Nephron (organoid): ENCODE results near the gene IP6K1.

Experiments
- H3K27ac Mint-ChIP-seq, 3 experiments: 2 replicates each; pipeline ENCODE4 v1.8.0; 2020; ENCODE audit warnings: mixed read lengths in 3 of 3, mild to moderate bottlenecking in 2 of 3, moderate library complexity in 1 of 3
- H3K27me3 Mint-ChIP-seq: 2 replicates; pipeline ENCODE4 v1.8.0; 2021; ENCODE audit warnings: low read depth, mild to moderate bottlenecking, moderate library complexity, mixed read lengths
- H3K36me3 Mint-ChIP-seq: 2 replicates; pipeline ENCODE4 v1.8.0; 2020; ENCODE audit warnings: low read depth, mixed read lengths
- H3K4me1 Mint-ChIP-seq: 2 replicates; pipeline ENCODE4 v1.8.0; 2020; ENCODE audit warnings: mixed read lengths
- H3K4me3 Mint-ChIP-seq, 3 experiments: 2 replicates each; pipeline ENCODE4 v1.8.0; 2020; ENCODE audit warnings: mild to moderate bottlenecking in 3 of 3, mixed read lengths in 3 of 3, moderate library complexity in 2 of 3
- H3K9me3 Mint-ChIP-seq: 2 replicates; pipeline ENCODE4 v1.8.0; 2020; ENCODE audit warnings: mixed read lengths
- CTCF ChIP-seq, 3 experiments: fragments of 200-600 bp; sonication (generic); IDR thresholded peaks; one replicate each; pipeline ENCODE4 v1.5.0; 2021; ENCODE audit warnings: antibody characterized with exemption in 3 of 3; ENCODE audit not compliant: unreplicated experiment in 3 of 3

IP6K1 gene

DNA sequence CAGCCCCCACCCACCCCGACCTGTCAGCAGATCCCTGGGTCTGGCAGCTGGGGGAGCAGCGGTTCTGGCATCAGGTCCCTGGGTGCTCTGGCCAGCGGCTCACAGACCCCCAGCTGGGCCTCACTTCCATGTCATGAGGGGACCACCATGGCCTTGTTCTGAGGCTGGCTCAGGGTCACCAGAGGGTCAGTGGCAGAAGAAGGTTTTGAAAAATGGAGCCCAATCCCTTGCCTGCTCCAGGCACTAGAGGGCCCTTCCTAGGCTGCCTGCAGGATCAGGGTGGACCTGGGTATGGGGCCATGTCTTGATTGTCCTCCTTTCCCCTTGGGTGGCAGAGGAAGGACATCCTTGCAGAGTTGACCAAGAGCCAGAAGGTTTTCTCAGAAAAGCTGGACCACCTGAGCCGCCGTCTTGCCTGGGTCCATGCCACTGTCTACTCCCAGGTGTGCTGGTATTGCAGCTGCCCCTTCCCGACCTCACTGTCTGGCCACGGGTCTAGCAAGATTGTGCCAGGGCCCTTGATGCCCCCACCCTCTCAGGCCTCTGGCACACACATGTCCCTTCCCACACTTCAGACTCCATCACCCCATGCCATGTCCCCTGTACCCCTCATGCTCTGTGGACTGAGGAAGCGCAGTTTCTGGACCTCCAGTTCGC lies 79.8 kb downstream of the IP6K1 start:
- no peak overlapping the region for H3K27ac Mint-ChIP-seq
- H3K36me3 Mint-ChIP-seq: peaks cover 19% of the 10 kb centered on the region
- H3K4me3 Mint-ChIP-seq: no peak overlapping the region
- H3K9me3 Mint-ChIP-seq: no peaks in the 10 kb centered on the region
- no peaks in the 10 kb centered on the region for H3K27me3 Mint-ChIP-seq
- TF ChIP-seq CTCF (IDR thresholded peaks at IDR 0.05; ENCODE audit: unreplicated experiment in 3 of 3): no peak
- H3K4me1 Mint-ChIP-seq: no peaks in the 10 kb centered on the region

- TF ChIP-seq CTCF (IDR thresholded peaks at IDR 0.05; ENCODE audit: unreplicated experiment in 3 of 3): no peak
- Mint-ChIP-seq H3K27me3 (no peaks in the 10 kb centered on the region), H3K36me3 (peaks cover 15% of the 10 kb centered on the region), H3K27ac (no peak overlapping the region), H3K9me3 (no peaks in the 10 kb centered on the region), H3K4me3 (no peak overlapping the region), H3K4me1 (no peaks in the 10 kb centered on the region)
Observed at GRCh38 chr3:49705390-49705960, 80.9 kb downstream of the IP6K1 start.

GRCh38 chr3:49704629-49705028 lies 81.7 kb downstream of the IP6K1 start:
- Mint-ChIP-seq H3K27ac (no peak overlapping the region), H3K4me3 (no peak overlapping the region), H3K36me3 (peaks cover 11% of the 10 kb centered on the region), H3K9me3 (no peaks in the 10 kb centered on the region), H3K27me3 (no peaks in the 10 kb centered on the region), H3K4me1 (no peaks in the 10 kb centered on the region)
- no peak for TF ChIP-seq CTCF (IDR thresholded peaks at IDR 0.05; ENCODE audit: unreplicated experiment in 3 of 3)

- H3K27me3 Mint-ChIP-seq: no peaks in the 10 kb centered on the region
- peaks cover 11% of the 10 kb centered on the region for H3K36me3 Mint-ChIP-seq
- no peaks in the 10 kb centered on the region for H3K4me1 Mint-ChIP-seq
- no peak for TF ChIP-seq CTCF (IDR thresholded peaks at IDR 0.05; ENCODE audit: unreplicated experiment in 3 of 3)
- H3K27ac Mint-ChIP-seq: no peak overlapping the region
- H3K4me3 Mint-ChIP-seq: no peak overlapping the region
- no peaks in the 10 kb centered on the region for H3K9me3 Mint-ChIP-seq
Observed at GRCh38 chr3:49703956-49704355, 82.4 kb downstream of the IP6K1 start.

GRCh38 chr3:49703443-49703927 lies 82.9 kb downstream of the IP6K1 start:
- TF ChIP-seq CTCF (IDR thresholded peaks at IDR 0.05; ENCODE audit: unreplicated experiment in 3 of 3): peak; percentile 66 to 73 (median 72)
- Mint-ChIP-seq H3K36me3 (peaks cover 10% of the 10 kb centered on the region), H3K27me3 (no peaks in the 10 kb centered on the region), H3K4me1 (no peaks in the 10 kb centered on the region), H3K9me3 (no peaks in the 10 kb centered on the region), H3K27ac (no peak overlapping the region), H3K4me3 (no peak overlapping the region)

GRCh38 chr3:49702672-49703071 lies 83.7 kb downstream of the IP6K1 start:
- Mint-ChIP-seq H3K27ac (no peak overlapping the region), H3K4me1 (no peaks in the 10 kb centered on the region), H3K27me3 (no peaks in the 10 kb centered on the region), H3K4me3 (no peak overlapping the region), H3K9me3 (no peaks in the 10 kb centered on the region), H3K36me3 (peaks cover 5% of the 10 kb centered on the region)
- TF ChIP-seq CTCF (IDR thresholded peaks at IDR 0.05; ENCODE audit: unreplicated experiment in 3 of 3): no peak
